ENCODE results near the gene CSTF1. TPM values are rescaled to one million over a fixed set of nuclear protein-coding genes. Genes with fewer than 3 reads are reported as not detected.
A peak's percentile ranks its signal among the peaks of the same experiment; 100 is the strongest.
"Not testable (repeated sequence)": the region's sequence is repeated elsewhere in the genome, so short reads cannot be mapped to it uniquely, and the experiment has no call there.

The CSTF1 gene
- total RNA-seq, 4 donors from 2014 or later, result 28.6 to 38.3 (median 31.2) TPM

GRCh38 chr20:56409521-56409920 is 17.1 kb downstream of the CSTF1 start:
- TF ChIP-seq, protein P1, sequence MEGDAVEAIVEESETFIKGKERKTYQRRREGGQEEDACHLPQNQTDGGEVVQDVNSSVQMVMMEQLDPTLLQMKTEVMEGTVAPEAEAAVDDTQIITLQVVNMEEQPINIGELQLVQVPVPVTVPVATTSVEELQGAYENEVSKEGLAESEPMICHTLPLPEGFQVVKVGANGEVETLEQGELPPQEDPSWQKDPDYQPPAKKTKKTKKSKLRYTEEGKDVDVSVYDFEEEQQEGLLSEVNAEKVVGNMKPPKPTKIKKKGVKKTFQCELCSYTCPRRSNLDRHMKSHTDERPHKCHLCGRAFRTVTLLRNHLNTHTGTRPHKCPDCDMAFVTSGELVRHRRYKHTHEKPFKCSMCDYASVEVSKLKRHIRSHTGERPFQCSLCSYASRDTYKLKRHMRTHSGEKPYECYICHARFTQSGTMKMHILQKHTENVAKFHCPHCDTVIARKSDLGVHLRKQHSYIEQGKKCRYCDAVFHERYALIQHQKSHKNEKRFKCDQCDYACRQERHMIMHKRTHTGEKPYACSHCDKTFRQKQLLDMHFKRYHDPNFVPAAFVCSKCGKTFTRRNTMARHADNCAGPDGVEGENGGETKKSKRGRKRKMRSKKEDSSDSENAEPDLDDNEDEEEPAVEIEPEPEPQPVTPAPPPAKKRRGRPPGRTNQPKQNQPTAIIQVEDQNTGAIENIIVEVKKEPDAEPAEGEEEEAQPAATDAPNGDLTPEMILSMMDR (IDR thresholded peaks at IDR 0.05), result no peak
- TF ChIP-seq EP300 (IDR thresholded peaks at IDR 0.05), result no peak
- TF ChIP-seq POLR2A (IDR thresholded peaks at IDR 0.05), result no peak
- no peak for TF ChIP-seq POLR2AphosphoS5 (IDR thresholded peaks at IDR 0.05)
- Histone ChIP-seq H3K36me3 (peaks cover 26% of the 10 kb centered on the region), H3K9me3 (no peaks in the 10 kb centered on the region), H3K4me1 (peaks cover 8% of the 10 kb centered on the region), H3K27me3 (no peaks in the 10 kb centered on the region), H3K27ac (no peak overlapping the region), H3K4me3 (no peak overlapping the region)
- WGBS, result 89% methylated on average over 5 of the region's 5 CpGs
- no peak for DNase-seq (ENCODE audit: low spot score in 2 of 2)

DNA sequence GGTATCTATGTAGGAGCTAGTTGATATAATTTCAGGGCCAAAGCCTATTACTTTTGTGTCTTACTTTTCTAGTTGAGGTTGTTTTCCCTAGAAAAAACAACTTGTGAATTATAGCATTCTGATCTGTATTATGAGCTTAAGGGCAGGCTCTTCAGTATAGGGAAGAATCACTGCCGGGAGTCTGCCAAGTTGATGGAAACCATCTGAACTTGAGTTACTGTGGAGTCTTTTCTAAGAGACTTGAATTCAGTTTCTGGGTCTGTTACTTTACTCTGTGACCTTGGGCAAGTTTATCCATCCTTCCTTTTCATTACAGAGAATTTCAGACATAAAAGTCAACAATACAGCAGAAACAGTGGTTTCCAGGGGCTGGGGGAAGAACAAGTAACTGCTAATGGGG is 17.5 kb downstream of the CSTF1 start:
- no peak for TF ChIP-seq POLR2A (IDR thresholded peaks at IDR 0.05)
- no peak for TF ChIP-seq EP300 (IDR thresholded peaks at IDR 0.05)
- no peak for TF ChIP-seq POLR2AphosphoS5 (IDR thresholded peaks at IDR 0.05)
- TF ChIP-seq, protein P1 (IDR thresholded peaks at IDR 0.05), result no peak
- Histone ChIP-seq H3K36me3 (peaks cover 22% of the 10 kb centered on the region), H3K4me3 (no peak overlapping the region), H3K27ac (no peak overlapping the region), H3K4me1 (peaks cover 8% of the 10 kb centered on the region), H3K9me3 (no peaks in the 10 kb centered on the region), H3K27me3 (no peaks in the 10 kb centered on the region)
- 78% methylated on average over 1 of the region's 1 CpG for WGBS
- no peak for DNase-seq (ENCODE audit: low spot score in 2 of 2)

GRCh38 chr20:56411287-56411686 is 18.8 kb downstream of the CSTF1 start:
- H3K36me3 ChIP-seq, result peaks cover 18% of the 10 kb centered on the region
- not testable (repeated sequence) for DNase-seq (ENCODE audit: low spot score in 2 of 2); H3K4me3 ChIP-seq; H3K27me3 ChIP-seq; H3K4me1 ChIP-seq; H3K9me3 ChIP-seq
- 98% methylated on average over 7 of the region's 7 CpGs for WGBS
- H3K27ac ChIP-seq, result peak overlapping the region; percentile 57

DNA sequence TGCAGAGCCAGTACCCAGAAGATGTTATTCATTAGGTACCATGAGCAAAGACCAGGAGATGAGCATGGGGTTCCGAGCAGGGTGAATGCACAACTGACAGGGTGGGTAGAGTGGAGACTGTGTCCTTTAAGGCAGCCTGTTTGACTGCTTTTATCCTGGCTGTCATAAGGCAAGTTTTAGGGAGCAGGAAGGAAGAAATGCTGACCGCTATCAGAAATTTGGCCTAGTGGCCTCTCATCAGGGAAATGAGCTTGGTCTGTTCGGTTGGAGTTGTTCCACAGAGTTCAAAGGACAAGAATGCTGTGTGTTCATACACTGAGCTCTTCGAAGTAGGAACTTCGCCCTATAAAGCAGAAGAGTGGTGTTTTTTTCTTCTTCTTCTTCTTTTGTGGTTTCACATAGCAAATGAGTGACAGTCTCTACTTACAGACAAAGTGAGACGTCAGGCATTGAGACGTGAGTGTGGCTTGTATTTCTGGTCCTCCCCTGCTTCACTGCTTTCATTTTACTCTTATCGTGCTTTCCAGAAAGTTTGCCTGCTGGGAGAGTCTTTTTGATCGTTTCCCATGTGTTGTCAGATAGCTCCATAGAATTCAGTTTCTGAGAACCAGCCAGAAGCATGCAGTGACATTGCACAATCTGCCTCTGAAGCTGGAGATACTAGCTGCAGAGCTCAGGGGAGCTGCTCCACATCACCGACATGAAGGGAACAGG is 19.5 kb downstream of the CSTF1 start, which contains the start of gene CASS4:
CASS4 (plus strand) TSS at position 502 of the 714 bp plus-strand sequence; CDS start at position 701, 199 bp downstream.
- TF ChIP-seq, protein P1 (IDR thresholded peaks at IDR 0.05), result no peak
- TF ChIP-seq POLR2A (IDR thresholded peaks at IDR 0.05) (no peak), POLR2AphosphoS5 (IDR thresholded peaks at IDR 0.05) (no peak), EP300 (IDR thresholded peaks at IDR 0.05) (no peak)
- H3K4me1 ChIP-seq, result peaks cover 8% of the 10 kb centered on the region
- no peaks in the 10 kb centered on the region for H3K9me3 ChIP-seq
- peaks cover 12% of the 10 kb centered on the region for H3K36me3 ChIP-seq
- peak within 1 kb of the TSS; percentile 32 for H3K4me3 ChIP-seq
- WGBS, result 56% methylated on average over 10 of the region's 10 CpGs
- no peaks in the 10 kb centered on the region for H3K27me3 ChIP-seq
- no peak for DNase-seq (ENCODE audit: low spot score in 2 of 2)
- peak within 1 kb of the TSS; percentile 57 for H3K27ac ChIP-seq

GRCh38 chr20:56412473-56412790 is 20.0 kb downstream of the CSTF1 start:
- no peak for DNase-seq (ENCODE audit: low spot score in 2 of 2)
- peaks cover 8% of the 10 kb centered on the region for H3K4me1 ChIP-seq
- H3K9me3 ChIP-seq, result no peaks in the 10 kb centered on the region
- H3K4me3 ChIP-seq, result peak overlapping the region; percentile 32
- H3K27me3 ChIP-seq, result no peaks in the 10 kb centered on the region
- H3K36me3 ChIP-seq, result peaks cover 6% of the 10 kb centered on the region
- 90% methylated on average over 7 of the region's 7 CpGs for WGBS
- TF ChIP-seq, protein P1 (IDR thresholded peaks at IDR 0.05), result no peak
- TF ChIP-seq POLR2A (IDR thresholded peaks at IDR 0.05) (no peak), EP300 (IDR thresholded peaks at IDR 0.05) (no peak), POLR2AphosphoS5 (IDR thresholded peaks at IDR 0.05) (no peak)
- H3K27ac ChIP-seq, result peak overlapping the region; percentile 57

All from suprapubic skin (tissue), 4 donors.